IPS-18c (cell line): ENCODE results near the gene TPM2.
A peak's percentile ranks its signal among the peaks of the same experiment; 100 is the strongest.

Experiments used
- H3K4me3 ChIP-seq: 2 replicates; pipeline ENCODE4 v1.7.0; 2013; ENCODE audit warnings: low read depth, mild to moderate bottlenecking, low read length, moderate library complexity; ENCODE audit not compliant: insufficient read depth
- H3K9me3 ChIP-seq: one replicate; pipeline ENCODE4 v1.6.1; 2013; ENCODE audit warnings: mild to moderate bottlenecking, low read length, moderate library complexity; ENCODE audit not compliant: control insufficient read depth, insufficient read depth

The TPM2 gene

GRCh38 chr9:35705372-35705771, 15.6 kb upstream of the TPM2 start:
- no peak overlapping the region for H3K4me3 ChIP-seq
- H3K9me3 ChIP-seq: no peaks in the 10 kb centered on the region

GRCh38 chr9:35703906-35704672, 14.4 kb upstream of the TPM2 start:
- Histone ChIP-seq H3K9me3 (no peaks in the 10 kb centered on the region), H3K4me3 (no peak overlapping the region)

- H3K4me3 ChIP-seq: no peak overlapping the region
- H3K9me3 ChIP-seq: no peaks in the 10 kb centered on the region
Observed at GRCh38 chr9:35702696-35703095, 13.0 kb upstream of the TPM2 start.

GRCh38 chr9:35700942-35701341, 11.2 kb upstream of the TPM2 start:
- no peaks in the 10 kb centered on the region for H3K9me3 ChIP-seq
- H3K4me3 ChIP-seq: no peak overlapping the region

GRCh38 chr9:35700031-35700430, 10.3 kb upstream of the TPM2 start:
- no peak overlapping the region for H3K4me3 ChIP-seq
- no peaks in the 10 kb centered on the region for H3K9me3 ChIP-seq

GRCh38 chr9:35698231-35698630, 8.5 kb upstream of the TPM2 start:
- Histone ChIP-seq H3K4me3 (no peak overlapping the region), H3K9me3 (no peaks in the 10 kb centered on the region)

GRCh38 chr9:35697486-35697885, 7.8 kb upstream of the TPM2 start:
- H3K9me3 ChIP-seq: no peaks in the 10 kb centered on the region
- H3K4me3 ChIP-seq: no peak overlapping the region

GRCh38 chr9:35696520-35697215, 6.9 kb upstream of the TPM2 start:
- Histone ChIP-seq H3K9me3 (no peaks in the 10 kb centered on the region), H3K4me3 (no peak overlapping the region)

GRCh38 chr9:35695943-35696401, 6.2 kb upstream of the TPM2 start:
- no peaks in the 10 kb centered on the region for H3K9me3 ChIP-seq
- H3K4me3 ChIP-seq: no peak overlapping the region

GRCh38 chr9:35691757-35692301, 2.1 kb upstream of the TPM2 start:
- Histone ChIP-seq H3K4me3 (no peak overlapping the region), H3K9me3 (no peaks in the 10 kb centered on the region)

GRCh38 chr9:35691334-35691650, 1.6 kb upstream of the TPM2 start:
- H3K4me3 ChIP-seq: peak overlapping the region; percentile 85
- H3K9me3 ChIP-seq: no peaks in the 10 kb centered on the region

GRCh38 chr9:35690614-35691333, 1.0 kb upstream of the TPM2 start:
- Histone ChIP-seq H3K4me3 (peak overlapping the region; percentile 85), H3K9me3 (no peaks in the 10 kb centered on the region)

- H3K9me3 ChIP-seq: no peaks in the 10 kb centered on the region
- peak overlapping the region; percentile 85 for H3K4me3 ChIP-seq
Observed at GRCh38 chr9:35690294-35690613, 529 bp upstream of the TPM2 start.

GRCh38 chr9:35688558-35689541, 875 bp downstream of the TPM2 start:
- Histone ChIP-seq H3K4me3 (peak overlapping the region; percentile 85), H3K9me3 (no peaks in the 10 kb centered on the region)

GRCh38 chr9:35687972-35688557, 1.7 kb downstream of the TPM2 start:
- Histone ChIP-seq H3K9me3 (no peaks in the 10 kb centered on the region), H3K4me3 (peak overlapping the region; percentile 85; the same call in 1 of the 2 replicates)

GRCh38 chr9:35687306-35687705, 2.4 kb downstream of the TPM2 start:
- H3K9me3 ChIP-seq: no peaks in the 10 kb centered on the region
- H3K4me3 ChIP-seq: no peak overlapping the region
